Measurements from ENCODE around the gene RPAP3.

Gene RPAP3

DNA sequence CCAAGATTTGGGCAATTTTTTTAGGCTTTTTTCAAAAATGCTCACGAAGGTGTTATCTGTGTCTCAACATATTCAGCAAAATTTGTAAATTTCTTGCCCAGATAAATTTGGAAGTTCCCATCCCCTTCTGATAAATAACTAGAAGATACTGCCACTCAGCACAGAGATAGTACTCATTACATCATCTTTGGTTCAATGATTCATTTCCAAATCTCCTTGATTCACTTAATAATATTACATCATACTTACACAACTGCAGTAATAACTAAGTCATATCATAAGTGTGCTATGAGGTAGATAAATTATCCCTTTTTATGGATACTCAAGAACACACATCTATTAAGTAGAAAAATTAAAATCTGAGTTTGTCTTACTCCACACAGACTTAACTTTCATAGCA lies 89.4 kb downstream of the RPAP3 start:
- TF ChIP-seq, protein P1, sequence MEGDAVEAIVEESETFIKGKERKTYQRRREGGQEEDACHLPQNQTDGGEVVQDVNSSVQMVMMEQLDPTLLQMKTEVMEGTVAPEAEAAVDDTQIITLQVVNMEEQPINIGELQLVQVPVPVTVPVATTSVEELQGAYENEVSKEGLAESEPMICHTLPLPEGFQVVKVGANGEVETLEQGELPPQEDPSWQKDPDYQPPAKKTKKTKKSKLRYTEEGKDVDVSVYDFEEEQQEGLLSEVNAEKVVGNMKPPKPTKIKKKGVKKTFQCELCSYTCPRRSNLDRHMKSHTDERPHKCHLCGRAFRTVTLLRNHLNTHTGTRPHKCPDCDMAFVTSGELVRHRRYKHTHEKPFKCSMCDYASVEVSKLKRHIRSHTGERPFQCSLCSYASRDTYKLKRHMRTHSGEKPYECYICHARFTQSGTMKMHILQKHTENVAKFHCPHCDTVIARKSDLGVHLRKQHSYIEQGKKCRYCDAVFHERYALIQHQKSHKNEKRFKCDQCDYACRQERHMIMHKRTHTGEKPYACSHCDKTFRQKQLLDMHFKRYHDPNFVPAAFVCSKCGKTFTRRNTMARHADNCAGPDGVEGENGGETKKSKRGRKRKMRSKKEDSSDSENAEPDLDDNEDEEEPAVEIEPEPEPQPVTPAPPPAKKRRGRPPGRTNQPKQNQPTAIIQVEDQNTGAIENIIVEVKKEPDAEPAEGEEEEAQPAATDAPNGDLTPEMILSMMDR (IDR thresholded peaks at IDR 0.05; ENCODE audit: borderline replicate concordance, control extremely low read depth, extremely low read depth, insufficient read depth, missing control alignments): no peak
- DNase-seq (ENCODE audit: low spot score): no peak
- in situ Hi-C loops (cut with MboI; ENCODE audit: low sequenced_read_pairs, unreplicated experiment): no loop called here

GRCh38 chr12:47615711-47616110 lies 90.1 kb downstream of the RPAP3 start:
- in situ Hi-C loops (cut with MboI; ENCODE audit: low sequenced_read_pairs, unreplicated experiment): no loop called here
- DNase-seq (ENCODE audit: low spot score): no peak
- TF ChIP-seq, protein P1 (IDR thresholded peaks at IDR 0.05; ENCODE audit: borderline replicate concordance, control extremely low read depth, extremely low read depth, insufficient read depth, missing control alignments): no peak

DNA sequence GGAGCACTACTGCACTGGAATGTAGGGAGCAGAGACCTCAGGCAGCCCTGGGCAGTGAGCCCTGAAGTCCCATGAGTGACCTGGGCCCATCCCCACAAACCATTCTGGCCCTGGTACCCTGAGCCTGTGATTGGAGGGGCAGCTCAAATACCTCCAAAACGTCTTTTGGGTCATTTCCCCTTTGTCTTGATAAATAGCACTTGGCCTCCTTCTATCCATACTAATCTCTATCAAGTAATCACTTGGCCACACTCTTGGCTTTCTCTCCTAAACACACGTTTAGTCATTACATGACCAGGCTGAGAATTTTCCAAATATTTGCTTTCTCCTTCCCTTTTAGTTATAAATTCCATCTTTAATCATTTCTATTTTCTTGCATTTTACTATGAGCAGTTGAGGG lies 91.3 kb downstream of the RPAP3 start:
- TF ChIP-seq, protein P1 (IDR thresholded peaks at IDR 0.05; ENCODE audit: borderline replicate concordance, control extremely low read depth, extremely low read depth, insufficient read depth, missing control alignments): no peak
- in situ Hi-C loops (cut with MboI; ENCODE audit: low sequenced_read_pairs, unreplicated experiment): no loop called here
- no peak for DNase-seq (ENCODE audit: low spot score)

GRCh38 chr12:47612953-47613352 lies 92.9 kb downstream of the RPAP3 start:
- TF ChIP-seq, protein P1 (IDR thresholded peaks at IDR 0.05; ENCODE audit: borderline replicate concordance, control extremely low read depth, extremely low read depth, insufficient read depth, missing control alignments): no peak
- in situ Hi-C loops (cut with MboI; ENCODE audit: low sequenced_read_pairs, unreplicated experiment): no loop called here
- DNase-seq (ENCODE audit: low spot score): no peak

- TF ChIP-seq, protein P1 (IDR thresholded peaks at IDR 0.05; ENCODE audit: borderline replicate concordance, control extremely low read depth, extremely low read depth, insufficient read depth, missing control alignments): no peak
- in situ Hi-C loops (cut with MboI; ENCODE audit: low sequenced_read_pairs, unreplicated experiment): no loop called here
These were observed 93.9 kb downstream of the RPAP3 start for GRCh38 chr12:47611906-47612305.

More at GRCh38 chr12:47611906-47612305, 93.9 kb downstream of the RPAP3 start:
- DNase-seq (ENCODE audit: low spot score): no peak
